Activated effector memory CD4-positive, alpha-beta T cell treated with anti-CD3 and anti-CD28 coated beads, Interleukin-2, amount 50 U/mL, for 16 hours (primary cell): ENCODE results near the gene ALS2CL.
A peak's percentile ranks its signal among the peaks of the same experiment; 100 is the strongest.
"Not testable (repeated sequence)": the region's sequence is repeated elsewhere in the genome, so short reads cannot be mapped to it uniquely, and the experiment has no call there.

Source experiments
- DNase-seq: peaks from one replicate; pipeline ENCODE4 v3.0.0-alpha.2; 2020

Gene ALS2CL

GRCh38 chr3:46704346-46704745 is 10.9 kb upstream of the ALS2CL start:
- not testable (repeated sequence) for DNase-seq

GRCh38 chr3:46703013-46703520 is 9.6 kb upstream of the ALS2CL start:
- no peak for DNase-seq

- DNase-seq = no peak
Observed at GRCh38 chr3:46702246-46703012, 8.9 kb upstream of the ALS2CL start.

GRCh38 chr3:46701181-46701939 is 7.9 kb upstream of the ALS2CL start, which contains the start of gene TMIE:
TSS of gene TMIE (plus strand) at chr3:46701392. CDS start at chr3:46701488, 96 bp downstream.
- no peak for DNase-seq

GRCh38 chr3:46700772-46701171 is 7.3 kb upstream of the ALS2CL start:
- no peak for DNase-seq

GRCh38 chr3:46699676-46700523 is 6.4 kb upstream of the ALS2CL start:
- no peak for DNase-seq

- DNase-seq = no peak
Observed at GRCh38 chr3:46695962-46696894, 2.7 kb upstream of the ALS2CL start.

- DNase-seq = peak; percentile 76
Observed at GRCh38 chr3:46695177-46695961, 1.9 kb upstream of the ALS2CL start.

- DNase-seq = no peak
Observed at GRCh38 chr3:46694520-46694919, 1.0 kb upstream of the ALS2CL start.

- DNase-seq = peak; percentile 81
Observed at GRCh38 chr3:46693892-46694226, 380 bp upstream of the ALS2CL start.

- DNase-seq = no peak
Observed at GRCh38 chr3:46692566-46692990, 901 bp downstream of the ALS2CL start.

GRCh38 chr3:46690798-46691197 is 2.7 kb downstream of the ALS2CL start:
- DNase-seq = no peak

- DNase-seq = no peak
Observed at GRCh38 chr3:46685446-46685845, 8.0 kb downstream of the ALS2CL start.

GRCh38 chr3:46684891-46685290 is 8.6 kb downstream of the ALS2CL start:
- no peak for DNase-seq

GRCh38 chr3:46682974-46683373 is 10.5 kb downstream of the ALS2CL start:
- no peak for DNase-seq

- DNase-seq = no peak
Observed at GRCh38 chr3:46681856-46682540, 11.5 kb downstream of the ALS2CL start.

GRCh38 chr3:46681387-46681786 is 12.1 kb downstream of the ALS2CL start:
- DNase-seq = no peak

GRCh38 chr3:46680298-46680826 is 13.1 kb downstream of the ALS2CL start:
- no peak for DNase-seq

GRCh38 chr3:46679681-46680080 is 13.8 kb downstream of the ALS2CL start:
- DNase-seq = no peak

GRCh38 chr3:46678280-46678679 is 15.2 kb downstream of the ALS2CL start:
- DNase-seq = no peak
